Muscle layer of colon (tissue), 2 donors: ENCODE measurements around the gene WNT7A.

Experiments
- H3K27ac ChIP-seq: one replicate; pipeline ENCODE4 v1.7.0; 2013; ENCODE audit warnings: low read depth, mild to moderate bottlenecking, low read length, moderate library complexity
- H3K27me3 ChIP-seq, 2 donors: one replicate each; pipeline ENCODE4 v1.7.0; 2013; ENCODE audit warnings: low read length in 2 of 2, mild to moderate bottlenecking in 2 of 2; ENCODE audit not compliant: insufficient read depth in 2 of 2, control insufficient read depth in 1 of 2
- H3K36me3 ChIP-seq: one replicate; pipeline ENCODE4 v1.7.0; 2013; ENCODE audit warnings: mild to moderate bottlenecking, low read length; ENCODE audit not compliant: insufficient read depth
- H3K4me1 ChIP-seq: one replicate; pipeline ENCODE4 v1.7.0; 2013; ENCODE audit warnings: mild to moderate bottlenecking, low read length; ENCODE audit not compliant: insufficient read depth
- H3K4me3 ChIP-seq, 2 donors: one replicate each; pipeline ENCODE4 v1.7.0; 2013; ENCODE audit warnings: low read length in 2 of 2, low read depth in 1 of 2, mild to moderate bottlenecking in 1 of 2, moderate library complexity in 1 of 2
- H3K9ac ChIP-seq: one replicate; pipeline ENCODE4 v1.7.0; 2013; ENCODE audit warnings: low read length
- H3K9me3 ChIP-seq: one replicate; pipeline ENCODE4 v1.7.0; 2013; ENCODE audit warnings: mild to moderate bottlenecking, low read length
- donor health status: abdominal sarcoma.
- donor health status: Adenocarcinoma of cecum.

Gene WNT7A

DNA sequence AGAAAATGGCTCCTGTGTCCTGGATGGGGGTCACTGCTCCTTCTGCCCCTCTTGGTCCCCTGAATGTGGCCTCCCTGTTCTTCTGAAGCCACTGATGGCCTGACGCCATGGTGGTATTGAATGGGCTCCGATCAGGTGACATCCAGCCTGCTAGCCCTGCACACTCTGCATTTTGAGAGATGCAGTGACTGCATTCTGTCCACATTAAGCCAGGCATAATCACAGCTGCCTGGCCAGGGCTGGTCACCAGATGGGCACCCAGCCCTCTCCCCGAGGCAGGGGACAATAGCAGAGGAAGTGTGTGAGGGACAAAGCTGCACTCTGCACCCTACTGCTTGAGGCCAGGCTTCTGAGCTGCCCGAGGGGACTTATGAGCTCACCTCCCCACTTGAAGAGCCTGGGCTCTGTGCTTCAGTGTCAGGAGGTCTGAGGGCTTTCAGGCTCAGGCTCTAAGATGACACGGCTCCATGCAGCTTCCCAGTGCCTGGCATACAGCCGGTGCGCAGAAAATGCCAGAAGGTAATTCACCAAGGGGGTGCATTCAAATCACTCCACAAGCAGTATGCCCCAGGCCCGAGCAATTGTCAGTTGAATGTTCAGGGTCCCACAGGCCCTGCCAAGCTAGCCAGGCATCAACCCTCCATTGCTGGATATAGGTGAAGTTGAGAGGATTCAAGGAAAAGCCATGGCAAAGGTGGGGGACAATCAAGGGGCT, 56.8 kb downstream of the WNT7A start:
- H3K27ac ChIP-seq = no peak overlapping the region

DNA sequence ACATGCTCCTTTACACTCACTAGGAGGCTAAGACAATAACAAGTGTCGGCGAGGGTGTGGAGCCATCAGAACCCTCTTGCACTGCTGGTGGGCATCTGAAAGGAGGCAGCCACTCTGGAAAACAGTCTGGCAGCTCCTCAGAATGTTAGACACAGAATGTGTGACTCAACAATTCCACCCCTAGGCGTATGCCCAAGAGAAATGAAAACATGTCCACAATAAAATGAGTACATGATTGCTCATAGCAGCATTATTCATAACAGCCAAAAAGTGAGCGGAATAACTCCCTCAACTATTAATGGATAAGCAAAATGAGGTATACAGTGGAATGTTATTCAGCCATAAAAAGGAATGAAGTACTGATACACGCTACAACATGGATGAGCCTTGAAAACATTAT, 57.8 kb downstream of the WNT7A start:
- Histone ChIP-seq H3K4me3 (no peak overlapping the region), H3K9ac (no peak overlapping the region), H3K36me3 (no peaks in the 10 kb centered on the region), H3K27me3 (no peaks in the 10 kb centered on the region), H3K27ac (no peak overlapping the region), H3K4me1 (no peaks in the 10 kb centered on the region), H3K9me3 (no peaks in the 10 kb centered on the region)

More for the DNA sequence above, 56.8 kb downstream of the WNT7A start:
- Histone ChIP-seq H3K4me1 (no peaks in the 10 kb centered on the region), H3K36me3 (no peaks in the 10 kb centered on the region), H3K9ac (no peak overlapping the region), H3K4me3 (no peak overlapping the region), H3K9me3 (no peaks in the 10 kb centered on the region), H3K27me3 (no peaks in the 10 kb centered on the region)

DNA sequence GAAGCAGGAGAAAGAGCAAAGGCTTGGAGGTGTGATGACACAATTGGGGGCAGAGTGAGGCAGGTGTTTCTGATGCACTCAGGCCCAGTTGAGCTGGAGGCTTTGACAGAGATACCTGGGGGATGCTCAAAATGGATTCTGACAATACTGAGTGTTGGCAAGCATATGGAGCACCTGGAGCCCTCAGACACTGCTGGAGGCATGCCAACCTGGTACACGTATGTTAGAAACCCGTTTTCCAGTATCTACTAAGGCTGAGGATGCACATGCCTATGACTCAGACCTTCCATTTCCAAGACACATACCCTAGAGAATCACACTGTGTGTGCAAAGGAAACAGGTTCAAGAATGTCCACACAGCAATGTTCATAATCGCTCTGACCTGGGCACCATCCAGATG, 58.7 kb downstream of the WNT7A start:
- H3K9me3 ChIP-seq = peaks cover 6% of the 10 kb centered on the region
- no peak overlapping the region for H3K4me3 ChIP-seq
- no peak overlapping the region for H3K9ac ChIP-seq
- H3K36me3 ChIP-seq = no peaks in the 10 kb centered on the region
- no peak overlapping the region for H3K27ac ChIP-seq
- no peaks in the 10 kb centered on the region for H3K4me1 ChIP-seq
- H3K27me3 ChIP-seq = no peaks in the 10 kb centered on the region

DNA sequence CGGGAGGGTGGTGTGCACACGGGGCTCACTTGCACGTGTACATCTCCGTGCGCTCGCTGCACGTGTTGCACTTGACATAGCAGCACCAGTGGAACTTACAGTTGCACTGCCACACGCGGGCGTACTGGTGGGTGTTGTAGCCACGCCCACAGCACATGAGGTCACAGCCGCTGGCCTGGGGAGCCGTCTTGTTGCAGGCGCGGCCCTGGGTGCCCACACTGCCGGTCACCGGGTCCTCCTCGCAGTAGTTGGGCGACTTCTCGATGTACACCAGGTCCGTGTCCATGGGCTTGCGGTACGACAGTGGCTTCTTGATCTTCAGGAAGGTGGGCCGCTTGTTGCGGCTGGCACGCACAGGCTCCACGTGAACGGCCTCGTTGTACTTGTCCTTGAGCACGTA, 61.0 kb downstream of the WNT7A start:
- Histone ChIP-seq H3K9me3 (peaks cover 25% of the 10 kb centered on the region), H3K27ac (no peak overlapping the region), H3K4me1 (no peaks in the 10 kb centered on the region), H3K9ac (no peak overlapping the region), H3K27me3 (no peaks in the 10 kb centered on the region), H3K36me3 (no peaks in the 10 kb centered on the region), H3K4me3 (no peak overlapping the region)

DNA sequence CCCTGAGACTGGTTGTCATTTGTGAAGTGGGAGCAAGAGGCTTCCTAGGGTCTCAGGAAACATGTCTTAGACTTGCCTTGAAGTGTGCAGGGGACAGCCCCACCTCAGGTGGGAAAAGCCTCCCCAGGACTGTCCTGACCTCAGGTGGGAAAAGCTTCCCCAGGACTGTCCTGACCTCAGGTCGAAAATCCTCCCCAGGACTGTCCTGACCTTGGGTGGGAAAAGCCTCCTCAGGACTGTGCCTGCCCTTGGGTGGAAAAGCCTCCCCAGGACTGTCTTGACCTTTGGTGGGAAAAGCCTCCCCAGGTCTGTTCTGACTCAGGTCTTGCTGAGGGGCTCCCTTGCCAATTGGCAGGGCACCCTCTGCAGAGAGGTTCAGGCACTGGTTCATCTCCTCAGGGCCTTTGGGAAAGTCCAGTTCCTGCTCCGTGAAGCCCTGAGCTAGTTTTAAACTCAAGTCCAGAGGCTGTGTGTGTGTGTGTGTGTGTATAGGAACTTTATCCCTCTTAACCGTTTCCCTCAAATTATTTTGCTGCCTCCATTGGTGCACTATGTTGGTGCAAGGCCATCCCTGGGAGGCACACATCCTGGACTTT, 64.7 kb downstream of the WNT7A start:
- Histone ChIP-seq H3K36me3 (no peaks in the 10 kb centered on the region), H3K9me3 (peaks cover 30% of the 10 kb centered on the region), H3K4me3 (peak overlapping the region in 1 of 2 donors; percentile 35), H3K27me3 (no peaks in the 10 kb centered on the region), H3K27ac (no peak overlapping the region), H3K9ac (no peak overlapping the region), H3K4me1 (no peaks in the 10 kb centered on the region)

DNA sequence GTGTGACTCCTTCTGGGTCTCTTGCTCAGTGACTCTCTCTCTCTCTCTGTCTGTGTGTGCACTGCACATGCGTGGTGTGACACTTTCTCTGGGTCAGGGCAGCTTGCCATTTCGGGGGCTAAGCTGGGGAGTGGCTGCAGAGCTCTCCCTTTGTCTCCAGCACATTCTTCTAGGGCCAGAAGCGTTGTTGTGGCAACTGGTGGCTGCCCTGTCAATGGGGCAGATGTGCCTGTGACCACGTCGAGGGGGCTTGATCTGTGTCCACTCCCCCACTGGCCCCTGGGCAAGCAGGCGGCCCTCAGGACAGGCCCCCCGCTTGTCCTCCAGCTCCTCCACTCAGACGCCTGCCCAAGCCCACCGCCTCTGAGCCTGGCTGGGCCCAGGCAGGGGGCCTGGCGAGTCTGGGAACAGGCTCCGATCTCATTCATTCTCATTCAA, 67.8 kb downstream of the WNT7A start:
- Histone ChIP-seq H3K36me3 (no peaks in the 10 kb centered on the region), H3K4me3 (no peak overlapping the region), H3K9ac (no peak overlapping the region), H3K27ac (no peak overlapping the region), H3K27me3 (peaks cover 0 to 3% of the 10 kb centered on the region in 2 donors), H3K9me3 (peaks cover 30% of the 10 kb centered on the region), H3K4me1 (no peaks in the 10 kb centered on the region)

- no peak overlapping the region for H3K27ac ChIP-seq
- H3K9me3 ChIP-seq = peaks cover 26% of the 10 kb centered on the region
- no peaks in the 10 kb centered on the region for H3K36me3 ChIP-seq
- H3K4me1 ChIP-seq = no peaks in the 10 kb centered on the region
- H3K27me3 ChIP-seq = peaks cover 0 to 3% of the 10 kb centered on the region in 2 donors
- H3K4me3 ChIP-seq = no peak overlapping the region
- H3K9ac ChIP-seq = no peak overlapping the region
These were observed 68.3 kb downstream of the WNT7A start for GRCh38 chr3:13811614-13812013.

- Histone ChIP-seq H3K27me3 (peaks cover 0 to 3% of the 10 kb centered on the region in 2 donors), H3K9ac (no peak overlapping the region), H3K4me3 (no peak overlapping the region), H3K27ac (no peak overlapping the region), H3K9me3 (peaks cover under 1% of the 10 kb centered on the region), H3K36me3 (no peaks in the 10 kb centered on the region), H3K4me1 (no peaks in the 10 kb centered on the region)
These were observed 71.3 kb downstream of the WNT7A start for GRCh38 chr3:13808550-13808949.

DNA sequence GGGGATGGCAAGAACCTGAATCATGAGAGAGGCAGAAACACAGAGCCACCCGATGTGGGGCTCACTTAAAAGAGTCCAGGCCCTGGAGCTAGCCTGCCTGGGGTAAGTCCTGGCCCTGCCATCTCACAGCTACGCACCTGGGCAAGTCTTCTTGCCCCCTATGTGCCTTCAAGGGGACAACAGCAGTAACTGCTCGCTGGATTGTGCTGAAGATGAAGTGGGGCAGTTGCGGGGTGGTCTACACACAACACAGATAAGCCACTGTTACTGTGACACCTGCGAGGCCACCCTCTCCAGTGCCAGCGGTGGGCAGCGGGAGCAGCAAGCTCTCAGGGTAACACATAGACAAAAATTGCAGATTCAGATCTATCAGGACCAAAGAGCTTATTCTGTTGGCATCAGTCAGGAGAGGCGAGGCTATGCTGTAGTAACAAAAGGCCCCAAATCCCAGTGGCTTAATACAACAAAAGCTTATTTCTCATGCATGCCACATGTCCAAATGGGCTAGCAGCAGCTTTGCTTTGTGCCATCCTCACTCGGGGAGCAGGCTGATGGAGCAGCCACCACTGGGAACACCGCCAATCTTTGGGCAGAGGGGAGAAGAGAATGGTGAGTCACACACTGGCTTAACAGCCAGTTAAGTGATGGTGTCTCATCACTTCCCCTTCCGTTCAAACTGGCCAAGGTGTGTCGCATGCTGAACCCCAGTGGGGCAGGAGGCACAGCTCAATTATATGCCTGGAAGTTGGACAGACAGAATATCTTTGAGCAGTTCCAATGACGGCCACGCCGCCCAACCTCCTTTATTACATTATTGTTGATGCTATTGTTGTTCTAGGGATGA, 78.3 kb downstream of the WNT7A start:
- H3K27ac ChIP-seq = no peak overlapping the region
- no peaks in the 10 kb centered on the region for H3K36me3 ChIP-seq
- H3K27me3 ChIP-seq = no peaks in the 10 kb centered on the region
- H3K9ac ChIP-seq = no peak overlapping the region
- H3K9me3 ChIP-seq = no peaks in the 10 kb centered on the region
- no peak overlapping the region for H3K4me3 ChIP-seq
- no peaks in the 10 kb centered on the region for H3K4me1 ChIP-seq

GRCh38 chr3:13800064-13800463, 79.8 kb downstream of the WNT7A start:
- Histone ChIP-seq H3K4me3 (no peak overlapping the region), H3K9me3 (no peaks in the 10 kb centered on the region), H3K27ac (no peak overlapping the region), H3K4me1 (no peaks in the 10 kb centered on the region), H3K36me3 (no peaks in the 10 kb centered on the region), H3K27me3 (no peaks in the 10 kb centered on the region), H3K9ac (no peak overlapping the region)

GRCh38 chr3:13798401-13798800, 81.5 kb downstream of the WNT7A start:
- H3K27ac ChIP-seq = no peak overlapping the region
- H3K9ac ChIP-seq = no peak overlapping the region
- no peaks in the 10 kb centered on the region for H3K9me3 ChIP-seq
- H3K36me3 ChIP-seq = no peaks in the 10 kb centered on the region
- peaks cover 0 to 2% of the 10 kb centered on the region in 2 donors for H3K27me3 ChIP-seq
- no peaks in the 10 kb centered on the region for H3K4me1 ChIP-seq
- H3K4me3 ChIP-seq = no peak overlapping the region
